Muscle layer of colon (tissue), 2 donors: Measurements from ENCODE around the gene FAAP100.

Experiments used
- H3K27ac ChIP-seq: one replicate; pipeline ENCODE4 v1.7.0; 2013; ENCODE audit warnings: low read depth, mild to moderate bottlenecking, low read length, moderate library complexity
- H3K27me3 ChIP-seq, 2 donors: one replicate each; pipeline ENCODE4 v1.7.0; 2013; ENCODE audit warnings: low read length in 2 of 2, mild to moderate bottlenecking in 2 of 2; ENCODE audit not compliant: insufficient read depth in 2 of 2, control insufficient read depth in 1 of 2
- H3K36me3 ChIP-seq: one replicate; pipeline ENCODE4 v1.7.0; 2013; ENCODE audit warnings: mild to moderate bottlenecking, low read length; ENCODE audit not compliant: insufficient read depth
- H3K4me1 ChIP-seq: one replicate; pipeline ENCODE4 v1.7.0; 2013; ENCODE audit warnings: mild to moderate bottlenecking, low read length; ENCODE audit not compliant: insufficient read depth
- H3K4me3 ChIP-seq, 2 donors: one replicate each; pipeline ENCODE4 v1.7.0; 2013; ENCODE audit warnings: low read length in 2 of 2, low read depth in 1 of 2, mild to moderate bottlenecking in 1 of 2, moderate library complexity in 1 of 2
- H3K9ac ChIP-seq: one replicate; pipeline ENCODE4 v1.7.0; 2013; ENCODE audit warnings: low read length
- H3K9me3 ChIP-seq: one replicate; pipeline ENCODE4 v1.7.0; 2013; ENCODE audit warnings: mild to moderate bottlenecking, low read length
- donor health status: abdominal sarcoma.
- donor health status: Adenocarcinoma of cecum.

Gene FAAP100

DNA sequence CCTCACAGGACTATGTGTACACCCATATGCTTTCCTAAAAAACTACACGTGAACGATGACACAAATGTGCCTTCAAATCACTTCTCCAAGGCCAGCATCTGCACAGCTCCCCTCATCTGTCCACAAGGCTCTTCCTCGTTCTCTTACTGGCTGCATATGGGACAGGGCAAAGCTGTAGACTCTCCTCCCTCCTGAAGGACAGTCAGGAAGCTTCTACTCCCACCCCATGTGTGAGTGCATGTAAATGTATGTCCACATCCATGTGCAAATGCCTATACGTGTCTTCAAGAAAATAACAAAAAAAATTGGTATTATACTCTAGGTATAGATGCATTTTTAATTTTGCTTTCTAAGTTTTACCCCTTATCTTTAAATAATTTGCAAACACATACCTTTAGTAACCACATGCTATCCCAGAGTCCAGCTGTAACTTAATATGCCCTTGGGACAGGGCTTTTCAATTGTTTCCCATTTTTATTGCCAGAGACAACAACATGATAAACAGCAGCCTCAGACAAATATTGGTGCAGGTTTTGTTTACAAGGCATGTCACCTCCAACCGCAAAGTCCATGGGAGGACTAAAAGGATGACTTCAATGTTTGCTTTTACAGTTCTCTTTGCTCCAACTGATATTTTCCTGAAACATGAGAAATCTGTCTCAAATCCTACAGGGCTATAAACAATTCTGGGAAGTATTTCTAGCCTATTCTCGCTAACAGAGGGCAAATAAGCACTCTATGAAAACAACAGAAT lies 31.6 kb upstream of the FAAP100 start:
- Histone ChIP-seq H3K4me1 (no peaks in the 10 kb centered on the region), H3K36me3 (peaks cover 74% of the 10 kb centered on the region), H3K9me3 (no peaks in the 10 kb centered on the region), H3K4me3 (no peak overlapping the region), H3K9ac (no peak overlapping the region), H3K27me3 (no peaks in the 10 kb centered on the region), H3K27ac (no peak overlapping the region)

DNA sequence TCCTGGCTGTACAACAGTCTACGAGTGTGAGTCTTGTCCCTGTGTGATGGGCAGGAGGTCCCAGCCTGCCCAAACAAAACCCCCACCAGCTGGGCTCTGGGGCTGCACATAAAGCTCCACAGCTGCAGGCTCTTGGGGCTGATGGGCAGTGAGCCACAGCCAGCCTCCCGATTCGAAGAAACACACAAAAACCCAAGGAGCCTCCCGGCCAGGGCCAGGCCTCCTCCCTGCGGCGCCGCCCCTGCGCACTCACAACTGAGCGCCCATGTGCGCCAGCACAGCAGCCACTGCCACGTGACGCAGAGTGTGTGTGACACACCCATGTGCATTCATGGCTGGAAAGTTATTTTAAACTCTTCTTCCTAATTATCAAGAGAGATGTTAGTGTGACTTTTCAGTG lies 30.6 kb upstream of the FAAP100 start:
- Histone ChIP-seq H3K27me3 (no peaks in the 10 kb centered on the region), H3K4me3 (no peak overlapping the region), H3K36me3 (peaks cover 64% of the 10 kb centered on the region), H3K4me1 (no peaks in the 10 kb centered on the region), H3K9ac (no peak overlapping the region), H3K27ac (no peak overlapping the region), H3K9me3 (no peaks in the 10 kb centered on the region)

DNA sequence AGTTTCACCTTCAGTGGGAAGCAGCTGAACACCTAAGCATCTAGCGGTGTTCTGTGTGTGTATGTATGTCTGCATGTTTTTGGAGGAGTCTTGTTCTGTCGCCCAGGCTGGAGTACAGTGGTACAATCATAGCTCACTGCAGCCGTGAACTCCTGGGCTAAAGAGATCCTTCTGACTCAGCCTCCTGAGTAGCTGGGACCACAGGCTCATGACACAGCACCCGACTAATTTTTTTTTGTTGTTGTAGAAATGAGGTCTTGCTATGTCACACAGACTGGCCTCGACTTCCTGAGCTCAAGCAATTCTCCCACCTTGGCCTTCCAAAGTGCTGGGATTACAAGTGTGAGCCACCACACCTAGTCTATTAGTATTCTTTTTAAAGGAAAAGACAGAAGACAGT lies 30.2 kb upstream of the FAAP100 start:
- Histone ChIP-seq H3K27me3 (no peaks in the 10 kb centered on the region), H3K9me3 (no peaks in the 10 kb centered on the region), H3K9ac (no peak overlapping the region), H3K4me1 (no peaks in the 10 kb centered on the region), H3K27ac (no peak overlapping the region), H3K36me3 (peaks cover 62% of the 10 kb centered on the region), H3K4me3 (no peak overlapping the region)

DNA sequence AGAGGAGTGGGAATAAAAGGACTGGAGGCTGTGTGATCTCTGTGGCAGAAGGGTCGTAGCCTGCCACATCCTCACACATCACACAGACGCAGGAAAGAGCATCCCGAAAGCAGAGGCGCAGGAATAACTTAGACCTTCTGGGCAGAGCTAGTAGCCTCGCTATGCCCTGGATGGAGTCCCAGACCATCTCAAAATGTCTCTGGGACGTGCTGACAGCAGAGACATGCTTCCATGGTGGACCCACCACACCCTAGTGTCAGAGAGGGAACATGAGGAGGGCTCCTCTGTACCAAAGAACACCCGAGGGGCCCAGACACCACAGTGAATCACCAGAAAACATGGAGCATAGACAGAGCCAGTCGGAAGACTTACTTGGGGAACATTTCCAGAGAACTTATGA lies 29.6 kb upstream of the FAAP100 start:
- H3K4me1 ChIP-seq = peaks cover 1% of the 10 kb centered on the region
- no peak overlapping the region for H3K4me3 ChIP-seq
- H3K36me3 ChIP-seq = peaks cover 59% of the 10 kb centered on the region
- H3K9ac ChIP-seq = no peak overlapping the region
- H3K9me3 ChIP-seq = no peaks in the 10 kb centered on the region
- no peaks in the 10 kb centered on the region for H3K27me3 ChIP-seq
- no peak overlapping the region for H3K27ac ChIP-seq

DNA sequence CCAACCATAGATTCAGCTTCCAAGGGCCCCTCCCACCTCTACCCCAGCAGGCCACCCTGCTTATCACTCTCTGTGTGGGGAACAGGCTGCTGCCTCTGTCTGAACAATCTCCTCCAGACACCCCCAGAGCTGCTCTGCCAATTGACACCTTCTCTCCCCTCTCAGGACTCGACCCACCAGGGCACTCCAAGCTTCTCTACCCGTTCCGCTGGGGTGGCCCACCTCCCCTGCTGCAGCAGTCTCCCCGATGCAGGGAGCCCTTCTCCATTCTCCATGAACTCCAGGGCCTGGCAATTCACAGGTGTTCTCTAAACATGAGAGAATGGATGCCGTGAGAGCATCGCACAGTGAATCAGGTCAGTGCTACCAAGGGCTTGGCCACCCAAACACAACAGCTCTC lies 28.3 kb upstream of the FAAP100 start:
- H3K4me3 ChIP-seq = no peak overlapping the region

DNA sequence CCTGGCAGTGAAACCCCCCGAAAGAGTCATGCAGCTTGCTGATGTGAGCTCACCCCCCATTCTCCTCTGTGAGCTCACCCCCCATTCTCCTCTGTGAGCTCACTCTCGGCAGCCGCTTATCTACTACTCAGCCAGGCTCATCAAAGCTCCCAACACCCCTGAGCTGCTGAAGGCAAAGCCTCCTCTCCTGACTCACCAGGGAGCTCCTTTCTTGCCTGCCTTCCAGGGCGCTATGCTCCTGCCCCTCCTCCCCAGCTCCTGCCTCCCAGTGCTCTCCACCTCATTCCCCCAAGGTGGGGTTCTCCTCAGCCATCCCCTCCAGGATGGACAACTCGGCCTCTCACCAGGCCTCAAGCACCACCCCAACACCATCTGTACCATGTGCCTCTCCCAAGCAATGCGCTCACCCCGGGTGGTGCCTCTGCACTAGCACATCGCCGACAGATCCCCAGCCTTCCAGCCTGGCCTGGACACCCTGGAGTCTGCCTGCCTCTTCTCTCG lies 27.7 kb upstream of the FAAP100 start:
- Histone ChIP-seq H3K27ac (no peak overlapping the region), H3K9ac (no peak overlapping the region), H3K4me1 (peaks cover 16% of the 10 kb centered on the region), H3K36me3 (peaks cover 53% of the 10 kb centered on the region), H3K4me3 (no peak overlapping the region), H3K27me3 (no peaks in the 10 kb centered on the region), H3K9me3 (no peaks in the 10 kb centered on the region)

More for the DNA sequence above, 28.3 kb upstream of the FAAP100 start:
- Histone ChIP-seq H3K27ac (no peak overlapping the region), H3K9ac (no peak overlapping the region), H3K4me1 (peaks cover 14% of the 10 kb centered on the region), H3K36me3 (peaks cover 56% of the 10 kb centered on the region), H3K9me3 (no peaks in the 10 kb centered on the region), H3K27me3 (no peaks in the 10 kb centered on the region)

DNA sequence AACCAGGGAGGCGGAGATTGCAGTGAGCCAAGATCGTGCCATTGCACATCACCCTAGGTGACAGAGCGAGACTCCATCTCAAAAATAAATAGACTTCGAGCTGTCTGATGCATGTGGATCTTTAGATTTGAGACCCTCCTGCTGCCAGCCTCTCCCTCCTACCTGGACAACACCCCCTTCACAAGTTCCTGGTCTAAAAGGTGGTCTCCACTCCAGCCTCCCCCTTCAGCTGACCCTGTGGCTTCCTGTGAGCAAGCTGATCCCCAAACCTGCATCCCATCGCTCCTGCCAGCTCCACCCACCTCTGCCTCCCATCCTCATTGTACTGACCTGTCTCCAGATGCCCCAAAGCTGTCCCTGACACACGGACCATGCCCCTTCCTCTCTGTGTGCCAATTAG lies 27.1 kb upstream of the FAAP100 start:
- Histone ChIP-seq H3K9ac (no peak overlapping the region), H3K9me3 (no peaks in the 10 kb centered on the region), H3K27me3 (no peaks in the 10 kb centered on the region), H3K36me3 (peaks cover 50% of the 10 kb centered on the region), H3K27ac (no peak overlapping the region), H3K4me1 (peaks cover 16% of the 10 kb centered on the region), H3K4me3 (no peak overlapping the region)

DNA sequence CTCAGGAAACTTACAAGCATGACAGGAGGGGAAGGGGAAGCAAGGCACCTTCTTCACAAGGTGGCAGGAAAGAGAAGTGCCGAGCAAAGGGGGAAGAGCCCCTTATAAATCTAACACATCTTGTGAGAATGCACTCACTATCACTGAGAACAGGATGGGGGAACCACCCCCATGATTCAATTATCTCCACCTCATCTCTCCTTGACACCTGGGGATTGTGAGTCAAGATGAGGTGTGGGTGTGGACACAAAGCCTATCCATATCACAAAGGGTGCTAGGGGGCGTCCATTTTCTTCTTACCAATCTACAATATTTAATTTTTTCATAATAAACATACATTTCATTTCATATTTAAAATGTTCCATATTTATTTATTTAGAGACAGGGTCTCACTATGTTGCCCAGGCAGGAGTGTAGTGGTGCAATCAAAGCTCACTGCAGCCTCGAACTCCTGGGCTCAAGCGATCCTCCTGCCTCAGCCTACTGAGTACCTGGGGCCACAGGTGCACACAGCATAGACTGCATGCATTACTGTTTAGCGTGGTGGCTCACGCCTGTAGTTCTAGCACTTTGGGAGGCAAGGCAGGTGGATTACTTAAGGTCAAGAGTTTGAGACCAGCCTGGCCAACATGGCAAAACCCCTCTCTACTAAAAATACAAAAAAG lies 26.5 kb upstream of the FAAP100 start:
- Histone ChIP-seq H3K9ac (no peak overlapping the region), H3K27me3 (no peaks in the 10 kb centered on the region), H3K9me3 (no peaks in the 10 kb centered on the region), H3K27ac (no peak overlapping the region), H3K4me3 (no peak overlapping the region), H3K4me1 (peaks cover 16% of the 10 kb centered on the region), H3K36me3 (peaks cover 50% of the 10 kb centered on the region)

DNA sequence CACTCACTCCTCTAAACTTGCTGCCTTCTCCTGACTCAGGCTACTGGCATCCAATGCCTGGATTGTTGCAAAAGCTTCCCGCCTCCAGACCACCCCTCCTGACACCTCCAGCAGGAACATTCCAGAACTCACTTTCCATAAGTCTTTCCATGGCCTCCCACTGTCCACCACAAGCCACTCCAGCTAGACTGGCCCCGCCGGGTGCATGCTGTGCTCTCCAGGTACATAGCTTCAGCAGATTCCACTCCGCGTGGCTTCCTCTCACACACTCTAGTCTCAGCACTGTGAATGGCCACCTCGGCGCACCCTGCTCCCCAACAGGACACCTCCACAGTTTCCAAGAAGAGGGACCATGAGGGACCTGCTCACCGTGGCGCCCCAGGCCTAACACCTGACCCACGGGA lies 25.9 kb upstream of the FAAP100 start:
- H3K27ac ChIP-seq = no peak overlapping the region
- peaks cover 16% of the 10 kb centered on the region for H3K4me1 ChIP-seq
- H3K36me3 ChIP-seq = peaks cover 47% of the 10 kb centered on the region

DNA sequence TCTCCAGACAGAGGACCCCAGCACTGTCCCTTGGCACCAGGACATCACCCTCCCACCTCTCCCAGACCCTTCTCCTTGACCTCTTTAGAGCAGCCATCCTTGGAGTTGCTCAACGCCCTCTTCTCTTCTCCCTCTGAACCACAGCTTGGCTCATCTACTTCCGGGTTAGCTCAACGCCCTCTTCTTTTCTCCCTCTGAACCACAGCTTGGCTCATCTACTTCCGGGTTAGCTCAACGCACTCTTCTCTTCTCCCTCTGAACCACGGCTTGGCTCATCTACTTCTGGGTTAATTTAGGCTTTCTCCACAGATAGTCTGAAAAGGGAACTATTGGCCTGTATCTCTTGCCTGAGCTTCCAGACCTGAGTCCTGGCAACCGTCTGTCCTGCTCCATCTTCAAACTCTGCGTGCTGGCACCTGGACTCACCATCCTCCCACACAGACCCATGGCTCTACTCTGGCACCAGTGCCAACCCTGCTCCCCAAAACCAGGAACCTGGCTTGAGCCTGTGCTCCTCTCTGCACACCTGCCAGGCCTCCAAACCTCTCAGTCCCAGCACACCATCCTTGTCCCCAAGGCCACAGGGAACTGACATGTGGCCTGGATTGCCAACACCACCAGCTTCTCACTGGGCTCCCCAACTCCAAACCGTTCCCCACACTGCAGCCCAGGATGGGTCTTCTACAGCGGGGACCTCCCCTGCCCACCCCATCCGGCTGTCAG lies 25.3 kb upstream of the FAAP100 start:
- Histone ChIP-seq H3K9ac (no peak overlapping the region), H3K36me3 (peaks cover 42% of the 10 kb centered on the region), H3K27ac (no peak overlapping the region), H3K9me3 (no peaks in the 10 kb centered on the region), H3K4me1 (peaks cover 16% of the 10 kb centered on the region), H3K4me3 (no peak overlapping the region), H3K27me3 (no peaks in the 10 kb centered on the region)

More for the DNA sequence above, 25.9 kb upstream of the FAAP100 start:
- Histone ChIP-seq H3K9me3 (no peaks in the 10 kb centered on the region), H3K27me3 (no peaks in the 10 kb centered on the region), H3K9ac (no peak overlapping the region), H3K4me3 (no peak overlapping the region)

DNA sequence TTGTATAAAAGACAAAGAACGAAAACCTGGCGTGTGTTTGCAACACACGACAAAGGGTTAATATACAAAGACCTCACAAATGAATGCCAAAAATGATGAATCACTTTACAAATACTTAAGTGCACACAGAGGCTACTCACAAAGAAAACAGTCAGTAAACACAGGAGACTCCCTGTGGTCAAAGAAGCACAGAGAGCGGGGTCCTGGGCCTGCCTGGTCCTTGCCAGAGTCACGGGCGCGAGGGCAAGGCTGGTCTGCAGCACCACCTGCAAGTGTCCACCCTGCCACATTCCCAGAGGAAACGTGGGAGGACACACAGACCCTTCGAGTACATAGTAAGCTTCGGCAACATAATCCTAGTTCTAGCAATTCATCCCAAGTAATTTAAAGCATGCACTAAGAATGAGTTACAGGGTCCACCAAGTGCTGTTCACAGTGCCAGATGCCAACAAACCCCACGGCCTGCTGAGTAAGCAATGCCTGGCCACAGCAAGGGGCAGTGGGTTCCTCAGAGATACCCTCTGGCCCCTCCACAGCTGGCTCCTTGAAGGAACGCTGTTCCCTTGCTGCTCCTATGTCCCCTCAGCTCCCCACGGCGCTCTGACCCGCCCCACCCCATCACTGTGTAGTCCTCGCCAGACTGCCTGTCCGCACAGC lies 24.6 kb upstream of the FAAP100 start:
- H3K36me3 ChIP-seq = peaks cover 37% of the 10 kb centered on the region
- H3K27me3 ChIP-seq = no peaks in the 10 kb centered on the region
- no peaks in the 10 kb centered on the region for H3K9me3 ChIP-seq
- no peak overlapping the region for H3K27ac ChIP-seq
- H3K4me1 ChIP-seq = peaks cover 16% of the 10 kb centered on the region
- no peak overlapping the region for H3K9ac ChIP-seq
- no peak overlapping the region for H3K4me3 ChIP-seq
